GM12892 (cell line): ENCODE results near the gene GRAP2.

Experiments used
- POLR2AphosphoS5 ChIP-seq: IDR thresholded peaks from 2 replicates; pipeline ENCODE4 v1.6.1; 2011; ENCODE audit warnings: low read depth, low read length, control low read depth
- TAF1 ChIP-seq: IDR thresholded peaks from 2 replicates; pipeline ENCODE4 v1.6.1; 2011; ENCODE audit warnings: low read depth, mild to moderate bottlenecking, control low read depth, low read length, borderline replicate concordance

DNA sequence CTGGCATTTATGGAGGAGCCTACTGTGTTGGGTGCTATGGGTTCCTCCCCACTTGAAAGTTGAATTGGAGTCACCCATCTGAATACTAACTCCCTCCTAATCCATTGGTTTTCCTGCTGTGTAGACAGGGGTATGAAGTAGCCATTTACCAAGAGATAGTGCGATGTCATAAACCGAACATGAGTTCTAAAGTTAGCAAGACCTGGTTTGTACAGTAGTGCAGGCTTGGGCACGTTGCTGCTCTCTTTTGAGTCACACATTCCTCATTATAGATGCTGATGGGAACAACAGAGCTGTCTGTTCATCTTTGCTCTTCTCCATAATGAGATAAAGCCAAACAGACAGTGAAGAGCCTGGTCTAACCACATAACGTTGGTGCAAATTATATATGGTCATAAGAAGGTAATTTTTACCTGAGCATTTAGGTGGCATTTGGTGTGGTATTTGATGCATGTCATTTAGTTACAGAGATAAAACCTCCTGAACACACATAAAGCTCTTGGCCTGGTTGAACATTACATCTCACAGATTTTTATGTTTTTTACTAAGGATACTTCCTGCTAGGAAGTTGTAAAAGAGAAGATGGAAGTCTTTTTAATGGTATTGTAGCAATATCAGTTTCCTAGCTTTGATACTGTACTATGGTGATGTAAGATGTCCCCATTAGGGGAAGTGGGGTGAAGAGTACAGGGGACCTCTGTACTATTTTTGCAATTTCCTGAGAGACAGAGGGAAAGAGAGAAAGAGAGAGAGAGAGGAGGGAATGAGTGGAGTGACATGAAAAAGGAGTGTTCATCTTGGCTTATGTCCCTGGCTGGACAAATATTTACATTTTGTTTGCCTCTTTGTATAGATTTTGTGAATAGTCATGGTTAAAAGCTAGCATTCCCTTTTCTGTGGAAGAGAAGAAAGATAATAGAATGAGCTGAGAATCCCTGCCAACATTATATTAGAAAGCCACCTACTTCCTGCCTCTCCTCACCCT is 27.9 kb downstream of the GRAP2 start:
- no peak for TF ChIP-seq TAF1
- TF ChIP-seq POLR2AphosphoS5 = no peak
